OCI-LY7 (cell line): ENCODE measurements around the gene PARD3.

ENCODE experiments used
- EZH2phosphoT487 ChIP-seq: fragments of 200-600 bp; sonication (generic); IDR thresholded peaks from 2 replicates; pipeline ENCODE4 v1.6.1; 2018; ENCODE audit warnings: low read depth, borderline replicate concordance, mild to moderate bottlenecking, mixed run types, antibody characterized with exemption, low read length, moderate library complexity, mixed read lengths
- TF ChIP-seq, protein P1 (sequence below): fragments of 200-600 bp; sonication (generic); conservative IDR thresholded peaks from 2 replicates; pipeline ENCODE4 v1.5.1; 2014; ENCODE audit warnings: mild to moderate bottlenecking, antibody characterized with exemption, low read length, moderate library complexity, mixed read lengths

DNA sequence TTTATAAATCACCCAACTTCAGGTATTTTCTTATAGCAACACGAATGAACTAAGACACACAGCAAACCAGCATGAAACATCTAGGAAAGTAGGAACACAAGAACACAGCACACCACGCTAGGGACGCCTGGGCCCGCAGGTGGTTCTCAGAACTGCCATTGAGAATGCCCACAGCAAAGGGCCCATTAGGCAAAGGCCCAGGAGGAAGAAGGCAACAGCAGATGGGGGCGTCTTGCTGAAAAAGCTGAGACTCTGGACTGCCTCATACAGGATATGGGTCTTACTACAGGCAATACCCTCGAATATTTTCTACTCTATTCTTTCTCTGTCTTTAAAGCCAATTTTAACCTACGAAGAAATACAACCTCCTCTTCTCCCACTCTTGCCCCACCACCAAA is 77.3 kb downstream of the PARD3 start:
- TF ChIP-seq, protein P1, sequence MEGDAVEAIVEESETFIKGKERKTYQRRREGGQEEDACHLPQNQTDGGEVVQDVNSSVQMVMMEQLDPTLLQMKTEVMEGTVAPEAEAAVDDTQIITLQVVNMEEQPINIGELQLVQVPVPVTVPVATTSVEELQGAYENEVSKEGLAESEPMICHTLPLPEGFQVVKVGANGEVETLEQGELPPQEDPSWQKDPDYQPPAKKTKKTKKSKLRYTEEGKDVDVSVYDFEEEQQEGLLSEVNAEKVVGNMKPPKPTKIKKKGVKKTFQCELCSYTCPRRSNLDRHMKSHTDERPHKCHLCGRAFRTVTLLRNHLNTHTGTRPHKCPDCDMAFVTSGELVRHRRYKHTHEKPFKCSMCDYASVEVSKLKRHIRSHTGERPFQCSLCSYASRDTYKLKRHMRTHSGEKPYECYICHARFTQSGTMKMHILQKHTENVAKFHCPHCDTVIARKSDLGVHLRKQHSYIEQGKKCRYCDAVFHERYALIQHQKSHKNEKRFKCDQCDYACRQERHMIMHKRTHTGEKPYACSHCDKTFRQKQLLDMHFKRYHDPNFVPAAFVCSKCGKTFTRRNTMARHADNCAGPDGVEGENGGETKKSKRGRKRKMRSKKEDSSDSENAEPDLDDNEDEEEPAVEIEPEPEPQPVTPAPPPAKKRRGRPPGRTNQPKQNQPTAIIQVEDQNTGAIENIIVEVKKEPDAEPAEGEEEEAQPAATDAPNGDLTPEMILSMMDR = no peak
- no peak for TF ChIP-seq EZH2phosphoT487
